ENCODE data around the gene MAPKBP1.
"Not testable (repeated sequence)": the region's sequence is repeated elsewhere in the genome, so short reads cannot be mapped to it uniquely, and the experiment has no call there.

MAPKBP1 gene

DNA sequence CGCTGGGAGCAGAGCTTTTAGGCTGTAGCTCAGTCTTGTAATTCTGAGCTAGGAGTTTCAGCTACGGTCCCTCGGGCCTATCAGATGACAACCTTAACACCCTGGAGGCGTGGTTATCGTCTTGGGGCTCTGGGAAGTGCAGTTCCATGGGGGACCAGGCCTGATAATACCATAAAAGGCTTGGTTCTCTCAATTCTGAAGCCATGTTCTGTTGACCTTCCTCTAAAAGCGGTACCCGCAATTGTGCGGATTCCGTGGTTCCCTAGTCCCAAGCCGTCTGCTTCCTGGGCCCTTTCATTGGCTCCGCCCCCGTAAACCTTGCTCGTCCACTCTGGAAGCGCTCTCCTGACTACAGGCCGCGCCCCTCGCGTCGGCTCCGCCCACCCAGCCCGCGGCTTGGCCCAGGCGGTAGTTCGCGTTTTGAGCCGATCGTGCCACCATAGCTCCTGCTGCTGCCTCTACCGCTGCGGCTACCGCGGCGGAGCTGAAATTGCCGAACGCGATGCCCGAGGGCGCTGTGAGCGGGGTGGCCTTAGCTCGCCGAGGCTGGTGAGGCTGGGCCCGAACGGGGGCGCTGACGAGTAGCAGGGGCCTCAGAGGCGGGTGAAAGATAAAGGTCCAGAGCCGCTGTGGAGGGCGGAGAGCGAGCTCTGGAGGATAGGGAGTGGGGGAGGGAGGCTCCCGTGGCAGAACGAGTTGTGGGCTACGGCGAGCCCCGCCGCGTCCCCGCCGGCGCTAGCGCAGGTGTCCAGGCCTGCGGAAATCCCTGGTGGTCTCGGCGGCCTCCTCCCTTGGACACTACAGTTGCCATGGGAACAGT lies at the start of gene MAPKBP1:
TSS of gene MAPKBP1 (plus strand) at position 423 of the 820 bp plus-strand sequence. CDS start 792 bp downstream, outside the sequence.
- DNase-seq, result peak; percentile 97

GRCh38 chr15:41727143-41727542 lies 47.1 kb upstream of the MAPKBP1 start:
- no peak for DNase-seq

GRCh38 chr15:41728061-41728460 lies 46.2 kb upstream of the MAPKBP1 start:
- not testable (repeated sequence) for DNase-seq

GRCh38 chr15:41730543-41730942 lies 43.7 kb upstream of the MAPKBP1 start:
- no peak for DNase-seq

- no peak for DNase-seq
Measured at GRCh38 chr15:41732483-41732882, 41.8 kb upstream of the MAPKBP1 start.

DNA sequence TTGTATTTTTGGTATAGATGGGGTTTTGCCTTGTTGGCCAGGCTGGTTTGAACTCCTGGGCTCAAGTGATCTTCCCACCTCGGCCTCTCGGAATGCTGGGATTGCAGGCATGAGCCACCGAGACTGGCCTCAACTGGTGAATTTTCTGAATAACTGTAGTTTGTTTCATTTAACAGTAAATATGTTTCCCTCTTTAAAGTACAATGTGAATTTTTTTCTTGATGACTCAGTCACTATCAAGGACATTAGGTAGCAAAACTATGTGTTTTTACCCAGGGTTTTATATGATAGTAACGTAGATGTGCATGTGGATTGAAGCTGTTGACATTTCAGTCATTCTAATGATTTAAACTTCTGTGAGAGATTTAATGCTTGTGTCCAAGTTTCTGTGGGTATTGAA lies 40.2 kb upstream of the MAPKBP1 start:
- DNase-seq, result no peak

DNA sequence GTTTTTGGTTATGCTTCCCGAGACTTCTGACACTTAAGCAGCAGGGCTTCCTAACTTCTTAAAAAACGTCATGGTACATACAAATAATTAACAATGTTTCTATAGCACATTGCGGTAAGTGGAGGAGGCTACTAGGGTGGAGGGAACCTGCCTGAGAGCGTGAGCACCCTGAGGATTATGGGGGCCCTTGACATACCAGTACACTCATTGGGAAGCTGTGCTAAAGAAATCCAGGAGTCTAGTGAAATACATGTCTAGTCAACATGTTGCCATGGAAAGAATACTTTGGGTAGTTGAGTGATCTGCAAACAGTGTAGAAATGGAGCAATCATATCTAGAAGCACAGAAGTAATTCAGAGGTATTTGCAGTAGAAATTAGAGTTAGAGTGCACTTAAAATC lies 39.2 kb upstream of the MAPKBP1 start:
- no peak for DNase-seq

- not testable (repeated sequence) for DNase-seq
Measured at GRCh38 chr15:41735492-41735891, 38.8 kb upstream of the MAPKBP1 start.

DNA sequence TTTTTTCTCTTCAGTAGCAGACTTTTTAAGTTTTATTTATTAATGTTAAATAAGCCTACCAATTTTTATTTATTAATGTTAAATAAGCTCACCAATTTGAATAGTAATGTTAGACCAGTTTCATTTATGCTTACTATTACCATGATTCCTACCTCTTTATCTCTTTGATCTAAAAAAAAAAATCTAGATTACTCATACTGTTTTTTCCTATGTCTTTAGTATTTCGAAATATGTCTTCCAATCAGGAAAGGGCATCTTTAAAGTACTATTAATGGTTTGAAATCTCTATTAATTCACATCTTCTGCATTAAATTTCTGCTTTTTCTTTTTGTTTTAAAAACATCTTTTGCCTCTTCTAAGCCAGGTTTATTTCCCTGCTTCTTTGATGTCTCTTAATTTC lies 27.5 kb upstream of the MAPKBP1 start:
- DNase-seq, result no peak

DNA sequence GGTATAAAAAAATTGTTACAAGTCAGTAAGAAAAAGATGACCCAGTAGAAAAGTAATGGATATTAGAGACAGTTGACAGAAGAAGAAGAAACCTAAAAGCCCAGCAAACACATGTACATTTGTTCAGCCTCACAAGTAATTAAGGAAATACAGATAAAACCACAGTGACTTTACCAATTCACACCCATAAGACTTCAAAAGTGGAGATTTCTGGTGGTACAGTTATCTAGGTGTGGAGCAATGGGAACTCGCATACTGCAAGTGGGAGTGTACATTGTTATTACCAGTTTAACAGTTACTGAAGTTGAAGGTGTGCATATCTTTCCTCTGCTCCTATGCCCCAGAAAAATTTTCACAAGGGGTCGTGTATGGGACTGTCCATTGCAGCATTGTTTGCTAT lies 18.1 kb upstream of the MAPKBP1 start:
- DNase-seq, result no peak

- no peak for DNase-seq
Measured at GRCh38 chr15:41772720-41773331, 1.5 kb upstream of the MAPKBP1 start.

DNA sequence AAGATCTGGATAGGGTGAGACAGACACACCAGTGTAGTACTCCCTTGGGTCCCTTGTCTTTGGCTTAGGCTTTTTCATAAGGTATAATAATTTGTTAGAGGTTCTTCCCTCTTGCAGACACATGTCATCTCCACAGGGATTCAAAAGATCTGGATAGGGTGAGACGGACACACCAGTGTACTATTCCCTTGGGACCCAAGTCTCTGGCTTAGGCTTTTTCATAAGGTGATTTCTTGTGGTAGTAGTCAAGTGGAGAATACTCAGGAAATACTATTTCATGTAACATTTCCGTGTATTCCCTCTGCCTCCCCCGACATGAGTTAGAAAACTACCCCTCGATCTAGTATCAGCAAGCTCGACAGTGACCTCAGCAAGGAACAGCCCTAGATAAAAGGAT lies 954 bp upstream of the MAPKBP1 start:
- no peak for DNase-seq

DNA sequence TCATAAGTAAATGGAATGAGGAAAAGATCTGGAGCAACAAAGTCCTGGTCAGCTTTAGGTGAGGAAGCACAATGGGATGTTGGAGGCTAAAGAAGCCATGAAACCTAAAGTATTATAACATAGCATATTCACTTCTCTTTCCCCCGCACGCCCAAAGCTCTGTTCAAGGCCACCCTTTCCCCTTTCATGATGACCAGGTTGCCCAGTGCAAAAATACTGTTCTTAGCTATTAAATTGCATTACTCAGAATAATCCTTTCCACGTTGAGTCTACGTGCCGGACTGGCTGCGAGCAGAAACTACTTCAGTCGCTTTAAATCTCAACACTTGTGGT lies 589 bp upstream of the MAPKBP1 start:
- DNase-seq, result no peak

- DNase-seq, result no peak
Measured at GRCh38 chr15:41774882-41775417, 666 bp downstream of the MAPKBP1 start.

GRCh38 chr15:41775651-41776050 lies 1.4 kb downstream of the MAPKBP1 start:
- DNase-seq, result no peak

- DNase-seq, result no peak
Measured at GRCh38 chr15:41777421-41777973, 3.2 kb downstream of the MAPKBP1 start.

GRCh38 chr15:41778521-41778920 lies 4.2 kb downstream of the MAPKBP1 start:
- no peak for DNase-seq

DNA sequence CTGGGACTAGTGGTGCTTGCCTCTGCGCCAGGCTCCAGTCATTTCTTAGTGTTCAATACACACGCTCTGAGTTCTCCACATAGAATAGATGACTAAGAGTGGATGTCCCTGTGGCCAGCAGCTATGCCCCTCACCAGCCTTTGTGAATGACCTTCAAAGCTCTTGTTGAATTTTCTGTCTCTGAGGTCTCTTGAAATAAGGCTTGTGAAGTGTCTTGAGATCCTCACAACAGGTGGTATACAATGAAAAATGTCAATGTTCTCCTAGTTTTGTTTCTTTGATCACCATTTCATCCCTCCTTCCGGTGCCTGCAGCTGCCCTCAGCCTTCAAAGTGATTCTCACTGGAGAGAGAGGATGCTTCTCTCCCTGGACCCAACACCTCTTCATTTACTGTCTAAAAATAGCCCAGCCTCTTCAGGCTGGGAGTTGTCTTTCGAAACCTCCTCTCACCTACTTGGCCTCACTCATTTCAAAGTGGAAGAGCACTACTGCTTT lies 5.4 kb downstream of the MAPKBP1 start:
- peak; percentile 59 for DNase-seq

- no peak for DNase-seq
Measured at GRCh38 chr15:41780266-41780665, 6.0 kb downstream of the MAPKBP1 start.

GRCh38 chr15:41780727-41781126 lies 6.4 kb downstream of the MAPKBP1 start:
- no peak for DNase-seq

- DNase-seq, result no peak
Measured at GRCh38 chr15:41782371-41783282, 8.3 kb downstream of the MAPKBP1 start.

- no peak for DNase-seq
Measured at GRCh38 chr15:41783296-41783695, 9.0 kb downstream of the MAPKBP1 start.

DNA sequence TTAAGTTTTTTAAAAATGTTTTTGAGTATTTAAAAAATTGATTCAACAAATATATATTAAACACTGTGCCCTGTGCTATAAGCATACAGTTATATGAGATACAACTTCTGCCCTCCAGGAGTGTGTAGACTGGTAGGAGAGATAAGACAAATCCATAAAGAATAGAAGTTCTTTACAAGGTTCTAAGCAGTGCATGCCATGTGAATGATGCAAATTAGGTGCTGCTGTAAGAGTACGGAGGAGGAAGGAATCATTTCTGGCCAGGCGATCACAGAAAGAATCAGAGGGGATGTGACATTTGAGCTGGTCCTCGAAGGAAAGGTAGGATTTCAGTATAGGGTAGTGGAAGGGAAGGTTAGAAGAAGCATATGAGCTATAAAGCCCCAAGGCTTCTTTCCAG lies 14.0 kb downstream of the MAPKBP1 start:
- no peak for DNase-seq
